ENCODE results near the gene GATAD2A.

Gene GATAD2A

GRCh38 chr19:19418555-19419260 lies 13.2 kb downstream of the GATAD2A start:
- TF ChIP-seq CTCF (IDR thresholded peaks at IDR 0.05; ENCODE audit: low read depth, low read length, missing control alignments), result no peak
- no peaks in the 10 kb centered on the region for H3K27me3 ChIP-seq (replicated peaks)
- H3K27ac ChIP-seq, result no peak overlapping the region
- no peaks in the 10 kb centered on the region for H3K36me3 ChIP-seq (replicated peaks)
- DNase-seq, result no peak
- no peak overlapping the region for H3K4me3 ChIP-seq (ENCODE audit: low read depth, low read length)
- in situ Hi-C loops (cut with HindIII; ENCODE audit: low pct_ligation_motif_present, low sequenced_read_pairs), result no loop called here

GRCh38 chr19:19420570-19421298 lies 15.3 kb downstream of the GATAD2A start:
- no peak overlapping the region for H3K4me3 ChIP-seq (ENCODE audit: low read depth, low read length)
- DNase-seq, result no peak
- no peaks in the 10 kb centered on the region for H3K27me3 ChIP-seq (replicated peaks)
- in situ Hi-C loops (cut with HindIII; ENCODE audit: low pct_ligation_motif_present, low sequenced_read_pairs), result no loop called here
- H3K27ac ChIP-seq, result no peak overlapping the region
- TF ChIP-seq CTCF (IDR thresholded peaks at IDR 0.05; ENCODE audit: low read depth, low read length, missing control alignments), result no peak
- H3K36me3 ChIP-seq (replicated peaks), result no peaks in the 10 kb centered on the region

GRCh38 chr19:19421299-19421696 lies 15.8 kb downstream of the GATAD2A start:
- no peak for TF ChIP-seq CTCF (IDR thresholded peaks at IDR 0.05; ENCODE audit: low read depth, low read length, missing control alignments)
- Histone ChIP-seq H3K36me3 (replicated peaks) (no peaks in the 10 kb centered on the region), H3K27ac (no peak overlapping the region), H3K4me3 (ENCODE audit: low read depth, low read length) (no peak overlapping the region), H3K27me3 (replicated peaks) (no peaks in the 10 kb centered on the region)
- no peak for DNase-seq
- in situ Hi-C loops (cut with HindIII; ENCODE audit: low pct_ligation_motif_present, low sequenced_read_pairs), result no loop called here

- Histone ChIP-seq H3K27ac (no peak overlapping the region), H3K36me3 (replicated peaks) (no peaks in the 10 kb centered on the region), H3K4me3 (ENCODE audit: low read depth, low read length) (no peak overlapping the region), H3K27me3 (replicated peaks) (no peaks in the 10 kb centered on the region)
- in situ Hi-C loops (cut with HindIII; ENCODE audit: low pct_ligation_motif_present, low sequenced_read_pairs), result no loop called here
- TF ChIP-seq CTCF (IDR thresholded peaks at IDR 0.05; ENCODE audit: low read depth, low read length, missing control alignments), result no peak
- DNase-seq, result no peak
These were observed 16.7 kb downstream of the GATAD2A start for GRCh38 chr19:19422156-19422555.

GRCh38 chr19:19423322-19423721 lies 17.8 kb downstream of the GATAD2A start:
- TF ChIP-seq CTCF (IDR thresholded peaks at IDR 0.05; ENCODE audit: low read depth, low read length, missing control alignments), result no peak
- no peak for DNase-seq
- Histone ChIP-seq H3K27ac (no peak overlapping the region), H3K36me3 (replicated peaks) (no peaks in the 10 kb centered on the region), H3K27me3 (replicated peaks) (no peaks in the 10 kb centered on the region), H3K4me3 (ENCODE audit: low read depth, low read length) (no peak overlapping the region)
- in situ Hi-C loops (cut with HindIII; ENCODE audit: low pct_ligation_motif_present, low sequenced_read_pairs), result no loop called here

Measured in brain microvascular endothelial cell (primary cell).